GM23338 (cell line): ENCODE results near the gene MOB2. TPM values are rescaled to one million over a fixed set of nuclear protein-coding genes. Genes with fewer than 3 reads are reported as not detected.

Experiments used
- ATAC-seq: fragments of 200-7000 bp; cut with Tn5 transposase; 3 replicates; pipeline ENCODE4 v1.9.1; 2020
- DNase-seq: peaks from one replicate; pipeline ENCODE4 v3.0.0-alpha.2; 2015; ENCODE audit warnings: low spot score
- H2AFZ ChIP-seq: fragments of 200-600 bp; sonication (generic); 2 replicates; pipeline ENCODE4 v1.8.0; 2016; ENCODE audit warnings: antibody characterized with exemption, mild to moderate bottlenecking, moderate library complexity
- H3F3A ChIP-seq: fragments of 200-600 bp; sonication (generic); replicated peaks from 2 replicates; pipeline ENCODE4 v1.8.0; 2017; ENCODE audit warnings: antibody characterized with exemption, mixed run types, low read depth
- H3K27ac ChIP-seq: fragments of 200-600 bp; sonication (generic); 2 replicates; pipeline ENCODE4 v1.6.1; 2016; ENCODE audit warnings: low read depth
- H3K27me3 ChIP-seq: fragments of 200-600 bp; sonication (generic); 2 replicates; pipeline ENCODE4 v1.8.0; 2016; ENCODE audit warnings: mild to moderate bottlenecking, mixed run types, moderate library complexity; ENCODE audit not compliant: insufficient read depth
- H3K36me3 ChIP-seq: fragments of 200-600 bp; sonication (generic); 2 replicates; pipeline ENCODE4 v1.8.0; 2016; ENCODE audit warnings: mild to moderate bottlenecking; ENCODE audit not compliant: insufficient read depth
- H3K4me1 ChIP-seq: fragments of 200-600 bp; sonication (generic); 2 replicates; pipeline ENCODE4 v1.8.0; 2016; ENCODE audit warnings: mild to moderate bottlenecking, moderate library complexity; ENCODE audit not compliant: insufficient read depth
- H3K4me2 ChIP-seq: fragments of 200-600 bp; sonication (generic); 2 replicates; pipeline ENCODE4 v1.7.1; 2017; ENCODE audit warnings: mixed run types
- H3K4me3 ChIP-seq: fragments of 200-600 bp; sonication (generic); 2 replicates; pipeline ENCODE4 v1.6.1; 2016; ENCODE audit warnings: mixed run types
- H3K79me2 ChIP-seq: fragments of 200-600 bp; sonication (generic); replicated peaks from 2 replicates; pipeline ENCODE4 v1.8.0; 2017; ENCODE audit warnings: mild to moderate bottlenecking; ENCODE audit not compliant: insufficient read depth
- H3K9me2 ChIP-seq: fragments of 200-600 bp; sonication (generic); 2 replicates; pipeline ENCODE4 v1.8.0; 2017; ENCODE audit not compliant: insufficient read depth
- H4K20me1 ChIP-seq: fragments of 200-600 bp; sonication (generic); replicated peaks from 2 replicates; pipeline ENCODE4 v1.8.0; 2017; ENCODE audit warnings: mild to moderate bottlenecking; ENCODE audit not compliant: insufficient read depth
- H3K27ac Mint-ChIP-seq: 2 replicates; pipeline ENCODE4 v1.8.0; 2020; ENCODE audit warnings: inconsistent platforms, mild to moderate bottlenecking, moderate library complexity, mixed read lengths
- H3K27me3 Mint-ChIP-seq: 3 replicates; pipeline ENCODE4 v1.8.0; 2022; ENCODE audit warnings: low read depth, mild to moderate bottlenecking, moderate library complexity, mixed read lengths, inconsistent platforms; ENCODE audit not compliant: insufficient read depth, poor library complexity
- H3K36me3 Mint-ChIP-seq: 3 replicates; pipeline ENCODE4 v1.8.0; 2021; ENCODE audit warnings: low read depth, mild to moderate bottlenecking, inconsistent platforms, moderate library complexity, mixed read lengths
- H3K4me1 Mint-ChIP-seq: 3 replicates; pipeline ENCODE4 v1.8.0; 2020; ENCODE audit warnings: mild to moderate bottlenecking, inconsistent platforms, mixed read lengths
- H3K4me3 Mint-ChIP-seq: 3 replicates; pipeline ENCODE4 v1.8.0; 2021; ENCODE audit warnings: moderate library complexity, mild to moderate bottlenecking, inconsistent platforms, mixed read lengths
- H3K9me3 Mint-ChIP-seq: 3 replicates; pipeline ENCODE4 v1.8.0; 2020; ENCODE audit warnings: moderate library complexity, mild to moderate bottlenecking, inconsistent platforms, mixed read lengths
- CREB1 ChIP-seq: fragments of 250-450 bp; sonication (Bioruptor Pico); IDR thresholded peaks from 2 replicates; pipeline ENCODE4 v1.5.0; 2020; ENCODE audit warnings: low read depth, mild to moderate bottlenecking, moderate library complexity
- EZH2 ChIP-seq: fragments of 200-600 bp; sonication (generic); IDR thresholded peaks from one replicate; pipeline ENCODE4 v1.8.0; 2017; ENCODE audit warnings: antibody characterized with exemption, mild to moderate bottlenecking, low read depth; ENCODE audit not compliant: unreplicated experiment
- EZH2phosphoT487 ChIP-seq: fragments of 200-600 bp; sonication (generic); IDR thresholded peaks from one replicate; pipeline ENCODE4 v1.8.1; 2018; ENCODE audit warnings: antibody characterized with exemption; ENCODE audit not compliant: unreplicated experiment
- JUNB ChIP-seq: IDR thresholded peaks from one replicate; pipeline ENCODE4 v1.6.1; 2016; ENCODE audit warnings: antibody characterized with exemption; ENCODE audit not compliant: unreplicated experiment
- NANOG ChIP-seq: IDR thresholded peaks from 2 replicates; pipeline ENCODE4 v1.6.1; 2016; ENCODE audit warnings: antibody characterized with exemption, borderline replicate concordance
- POLR2AphosphoS5 ChIP-seq: IDR thresholded peaks from 2 replicates; pipeline ENCODE4 v1.6.1; 2016; ENCODE audit warnings: antibody characterized with exemption, low read depth
- ZNF114 ChIP-seq: fragments of 250-450 bp; sonication (Bioruptor Pico); IDR thresholded peaks from 2 replicates; pipeline ENCODE4 v1.5.0; 2020; ENCODE audit warnings: mild to moderate bottlenecking, moderate library complexity
- ZNF331 ChIP-seq: fragments of 250-450 bp; sonication (Bioruptor Pico); IDR thresholded peaks from 2 replicates; pipeline ENCODE4 v1.5.0; 2020; ENCODE audit warnings: low read depth, mild to moderate bottlenecking, moderate library complexity
- polyA plus RNA-seq: library from polyadenylated mRNA; unstranded; fragments of >200 nt; fragmentation: Nextera tagmentation; extraction: Ambion mirVana; gene quantifications from 2 replicates; pipeline ENCODE4 v1.2.1, GENCODE V29; 2016
- total RNA-seq: library from RNA; depleted of rRNA; stranded (reverse); fragments of >200 nt; shearing (Covaris generic); gene quantifications from 2 replicates; pipeline ENCODE4 v1.2.3, GENCODE V29; 2014
- TF ChIP-seq, protein P1 (sequence below): IDR thresholded peaks from 2 replicates; pipeline ENCODE4 v1.6.1; 2016; ENCODE audit warnings: antibody characterized with exemption
- TF ChIP-seq, protein P2 (sequence below): IDR thresholded peaks from one replicate; pipeline ENCODE4 v1.6.1; 2018; ENCODE audit warnings: antibody characterized with exemption; ENCODE audit not compliant: unreplicated experiment
- TF ChIP-seq, protein P3 (sequence below): fragments of 250-450 bp; sonication (Bioruptor Pico); IDR thresholded peaks from 2 replicates; pipeline ENCODE4 v1.5.0; 2020; ENCODE audit warnings: mild to moderate bottlenecking, moderate library complexity

The MOB2 gene
- total and polyA plus RNA-seq, 2 experiments from 2014 or later = 10.1 to 19.7 TPM

DNA sequence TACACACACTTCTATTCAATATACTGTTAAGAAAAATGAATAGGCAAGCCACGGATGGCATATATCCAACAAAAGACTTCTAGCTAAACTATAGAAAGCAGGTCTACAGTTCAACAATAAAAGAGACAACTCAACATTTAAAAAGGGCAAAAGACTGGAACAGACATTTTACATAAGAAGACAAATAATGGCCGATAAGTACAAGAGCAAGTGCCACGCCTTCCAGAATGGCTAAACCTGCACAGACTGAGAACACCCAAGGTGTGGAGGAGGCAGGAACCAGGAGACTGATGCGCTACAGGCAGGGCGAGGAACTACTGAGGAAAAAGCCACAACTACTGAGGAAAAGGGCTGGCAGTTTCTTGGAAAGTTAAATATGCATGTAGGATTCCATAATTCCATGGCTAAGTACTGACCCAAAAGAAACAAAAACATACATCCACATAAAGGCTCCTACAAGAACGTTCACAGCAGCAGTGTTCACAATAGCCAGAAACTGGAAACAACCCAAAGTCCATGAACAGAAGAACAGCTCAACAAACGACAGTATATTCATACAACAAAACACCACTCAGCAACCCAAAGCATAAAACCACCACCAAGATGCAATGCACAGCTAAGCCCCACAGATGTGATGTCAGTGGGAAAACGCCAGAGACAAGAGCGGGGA lies 9.6 kb upstream of the MOB2 start:
- peaks cover 8% of the 10 kb centered on the region; the same call in 2 of the 3 replicates for H3K9me3 Mint-ChIP-seq
- Histone ChIP-seq H3K27ac (no peak overlapping the region), H3K79me2 (peaks cover 69% of the 10 kb centered on the region), H3K9me2 (no peaks in the 10 kb centered on the region), H4K20me1 (peaks cover 16% of the 10 kb centered on the region), H3K4me3 (no peak overlapping the region), H3F3A (no peaks in the 10 kb centered on the region), H3K27me3 (no peaks in the 10 kb centered on the region), H3K36me3 (no peaks in the 10 kb centered on the region), H3K4me2 (no peak overlapping the region), H2AFZ (no peak overlapping the region), H3K4me1 (no peaks in the 10 kb centered on the region)
- peaks cover 5% of the 10 kb centered on the region for H3K36me3 Mint-ChIP-seq
- ATAC-seq (no peak), DNase-seq (no peak)
- peaks cover 4% of the 10 kb centered on the region for H3K27me3 Mint-ChIP-seq
- H3K27ac Mint-ChIP-seq = no peak overlapping the region
- no peak overlapping the region for H3K4me3 Mint-ChIP-seq
- peaks cover 12% of the 10 kb centered on the region for H3K4me1 Mint-ChIP-seq
- TF ChIP-seq, protein P1, sequence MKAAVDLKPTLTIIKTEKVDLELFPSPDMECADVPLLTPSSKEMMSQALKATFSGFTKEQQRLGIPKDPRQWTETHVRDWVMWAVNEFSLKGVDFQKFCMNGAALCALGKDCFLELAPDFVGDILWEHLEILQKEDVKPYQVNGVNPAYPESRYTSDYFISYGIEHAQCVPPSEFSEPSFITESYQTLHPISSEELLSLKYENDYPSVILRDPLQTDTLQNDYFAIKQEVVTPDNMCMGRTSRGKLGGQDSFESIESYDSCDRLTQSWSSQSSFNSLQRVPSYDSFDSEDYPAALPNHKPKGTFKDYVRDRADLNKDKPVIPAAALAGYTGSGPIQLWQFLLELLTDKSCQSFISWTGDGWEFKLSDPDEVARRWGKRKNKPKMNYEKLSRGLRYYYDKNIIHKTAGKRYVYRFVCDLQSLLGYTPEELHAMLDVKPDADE = no peak
- TF ChIP-seq, protein P2, sequence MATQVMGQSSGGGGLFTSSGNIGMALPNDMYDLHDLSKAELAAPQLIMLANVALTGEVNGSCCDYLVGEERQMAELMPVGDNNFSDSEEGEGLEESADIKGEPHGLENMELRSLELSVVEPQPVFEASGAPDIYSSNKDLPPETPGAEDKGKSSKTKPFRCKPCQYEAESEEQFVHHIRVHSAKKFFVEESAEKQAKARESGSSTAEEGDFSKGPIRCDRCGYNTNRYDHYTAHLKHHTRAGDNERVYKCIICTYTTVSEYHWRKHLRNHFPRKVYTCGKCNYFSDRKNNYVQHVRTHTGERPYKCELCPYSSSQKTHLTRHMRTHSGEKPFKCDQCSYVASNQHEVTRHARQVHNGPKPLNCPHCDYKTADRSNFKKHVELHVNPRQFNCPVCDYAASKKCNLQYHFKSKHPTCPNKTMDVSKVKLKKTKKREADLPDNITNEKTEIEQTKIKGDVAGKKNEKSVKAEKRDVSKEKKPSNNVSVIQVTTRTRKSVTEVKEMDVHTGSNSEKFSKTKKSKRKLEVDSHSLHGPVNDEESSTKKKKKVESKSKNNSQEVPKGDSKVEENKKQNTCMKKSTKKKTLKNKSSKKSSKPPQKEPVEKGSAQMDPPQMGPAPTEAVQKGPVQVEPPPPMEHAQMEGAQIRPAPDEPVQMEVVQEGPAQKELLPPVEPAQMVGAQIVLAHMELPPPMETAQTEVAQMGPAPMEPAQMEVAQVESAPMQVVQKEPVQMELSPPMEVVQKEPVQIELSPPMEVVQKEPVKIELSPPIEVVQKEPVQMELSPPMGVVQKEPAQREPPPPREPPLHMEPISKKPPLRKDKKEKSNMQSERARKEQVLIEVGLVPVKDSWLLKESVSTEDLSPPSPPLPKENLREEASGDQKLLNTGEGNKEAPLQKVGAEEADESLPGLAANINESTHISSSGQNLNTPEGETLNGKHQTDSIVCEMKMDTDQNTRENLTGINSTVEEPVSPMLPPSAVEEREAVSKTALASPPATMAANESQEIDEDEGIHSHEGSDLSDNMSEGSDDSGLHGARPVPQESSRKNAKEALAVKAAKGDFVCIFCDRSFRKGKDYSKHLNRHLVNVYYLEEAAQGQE = no peak
- TF ChIP-seq EZH2phosphoT487 = no peak
- TF ChIP-seq CREB1 (CRISPR knock-in tag) = no peak
- TF ChIP-seq ZNF114 = no peak
- TF ChIP-seq, protein P3, sequence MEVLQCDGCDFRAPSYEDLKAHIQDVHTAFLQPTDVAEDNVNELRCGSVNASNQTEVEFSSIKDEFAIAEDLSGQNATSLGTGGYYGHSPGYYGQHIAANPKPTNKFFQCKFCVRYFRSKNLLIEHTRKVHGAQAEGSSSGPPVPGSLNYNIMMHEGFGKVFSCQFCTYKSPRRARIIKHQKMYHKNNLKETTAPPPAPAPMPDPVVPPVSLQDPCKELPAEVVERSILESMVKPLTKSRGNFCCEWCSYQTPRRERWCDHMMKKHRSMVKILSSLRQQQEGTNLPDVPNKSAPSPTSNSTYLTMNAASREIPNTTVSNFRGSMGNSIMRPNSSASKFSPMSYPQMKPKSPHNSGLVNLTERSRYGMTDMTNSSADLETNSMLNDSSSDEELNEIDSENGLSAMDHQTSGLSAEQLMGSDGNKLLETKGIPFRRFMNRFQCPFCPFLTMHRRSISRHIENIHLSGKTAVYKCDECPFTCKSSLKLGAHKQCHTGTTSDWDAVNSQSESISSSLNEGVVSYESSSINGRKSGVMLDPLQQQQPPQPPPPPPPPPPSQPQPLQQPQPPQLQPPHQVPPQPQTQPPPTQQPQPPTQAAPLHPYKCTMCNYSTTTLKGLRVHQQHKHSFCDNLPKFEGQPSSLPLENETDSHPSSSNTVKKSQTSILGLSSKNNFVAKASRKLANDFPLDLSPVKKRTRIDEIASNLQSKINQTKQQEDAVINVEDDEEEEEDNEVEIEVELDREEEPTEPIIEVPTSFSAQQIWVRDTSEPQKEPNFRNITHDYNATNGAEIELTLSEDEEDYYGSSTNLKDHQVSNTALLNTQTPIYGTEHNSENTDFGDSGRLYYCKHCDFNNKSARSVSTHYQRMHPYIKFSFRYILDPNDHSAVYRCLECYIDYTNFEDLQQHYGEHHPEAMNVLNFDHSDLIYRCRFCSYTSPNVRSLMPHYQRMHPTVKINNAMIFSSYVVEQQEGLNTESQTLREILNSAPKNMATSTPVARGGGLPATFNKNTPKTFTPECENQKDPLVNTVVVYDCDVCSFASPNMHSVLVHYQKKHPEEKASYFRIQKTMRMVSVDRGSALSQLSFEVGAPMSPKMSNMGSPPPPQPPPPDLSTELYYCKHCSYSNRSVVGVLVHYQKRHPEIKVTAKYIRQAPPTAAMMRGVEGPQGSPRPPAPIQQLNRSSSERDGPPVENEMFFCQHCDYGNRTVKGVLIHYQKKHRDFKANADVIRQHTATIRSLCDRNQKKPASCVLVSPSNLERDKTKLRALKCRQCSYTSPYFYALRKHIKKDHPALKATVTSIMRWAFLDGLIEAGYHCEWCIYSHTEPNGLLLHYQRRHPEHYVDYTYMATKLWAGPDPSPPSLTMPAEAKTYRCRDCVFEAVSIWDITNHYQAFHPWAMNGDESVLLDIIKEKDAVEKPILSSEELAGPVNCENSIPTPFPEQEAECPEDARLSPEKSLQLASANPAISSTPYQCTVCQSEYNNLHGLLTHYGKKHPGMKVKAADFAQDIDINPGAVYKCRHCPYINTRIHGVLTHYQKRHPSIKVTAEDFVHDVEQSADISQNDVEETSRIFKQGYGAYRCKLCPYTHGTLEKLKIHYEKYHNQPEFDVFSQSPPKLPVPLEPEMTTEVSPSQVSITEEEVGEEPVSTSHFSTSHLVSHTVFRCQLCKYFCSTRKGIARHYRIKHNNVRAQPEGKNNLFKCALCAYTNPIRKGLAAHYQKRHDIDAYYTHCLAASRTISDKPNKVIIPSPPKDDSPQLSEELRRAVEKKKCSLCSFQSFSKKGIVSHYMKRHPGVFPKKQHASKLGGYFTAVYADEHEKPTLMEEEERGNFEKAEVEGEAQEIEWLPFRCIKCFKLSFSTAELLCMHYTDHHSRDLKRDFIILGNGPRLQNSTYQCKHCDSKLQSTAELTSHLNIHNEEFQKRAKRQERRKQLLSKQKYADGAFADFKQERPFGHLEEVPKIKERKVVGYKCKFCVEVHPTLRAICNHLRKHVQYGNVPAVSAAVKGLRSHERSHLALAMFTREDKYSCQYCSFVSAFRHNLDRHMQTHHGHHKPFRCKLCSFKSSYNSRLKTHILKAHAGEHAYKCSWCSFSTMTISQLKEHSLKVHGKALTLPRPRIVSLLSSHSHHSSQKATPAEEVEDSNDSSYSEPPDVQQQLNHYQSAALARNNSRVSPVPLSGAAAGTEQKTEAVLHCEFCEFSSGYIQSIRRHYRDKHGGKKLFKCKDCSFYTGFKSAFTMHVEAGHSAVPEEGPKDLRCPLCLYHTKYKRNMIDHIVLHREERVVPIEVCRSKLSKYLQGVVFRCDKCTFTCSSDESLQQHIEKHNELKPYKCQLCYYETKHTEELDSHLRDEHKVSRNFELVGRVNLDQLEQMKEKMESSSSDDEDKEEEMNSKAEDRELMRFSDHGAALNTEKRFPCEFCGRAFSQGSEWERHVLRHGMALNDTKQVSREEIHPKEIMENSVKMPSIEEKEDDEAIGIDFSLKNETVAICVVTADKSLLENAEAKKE (CRISPR knock-in tag) = no peak
- no peak for TF ChIP-seq ZNF331 (CRISPR knock-in tag)
- TF ChIP-seq JUNB = no peak
- TF ChIP-seq NANOG = no peak
- no peak for TF ChIP-seq EZH2
- no peak for TF ChIP-seq POLR2AphosphoS5
